GM12892 (cell line): ENCODE data around the gene RAPGEF5.

Experiments
- POLR2A ChIP-seq: IDR thresholded peaks from 2 replicates; pipeline ENCODE4 v1.6.1; 2011; ENCODE audit warnings: low read depth, low read length, control low read depth
- TAF1 ChIP-seq: IDR thresholded peaks from 2 replicates; pipeline ENCODE4 v1.6.1; 2011; ENCODE audit warnings: low read depth, mild to moderate bottlenecking, control low read depth, low read length, borderline replicate concordance

DNA sequence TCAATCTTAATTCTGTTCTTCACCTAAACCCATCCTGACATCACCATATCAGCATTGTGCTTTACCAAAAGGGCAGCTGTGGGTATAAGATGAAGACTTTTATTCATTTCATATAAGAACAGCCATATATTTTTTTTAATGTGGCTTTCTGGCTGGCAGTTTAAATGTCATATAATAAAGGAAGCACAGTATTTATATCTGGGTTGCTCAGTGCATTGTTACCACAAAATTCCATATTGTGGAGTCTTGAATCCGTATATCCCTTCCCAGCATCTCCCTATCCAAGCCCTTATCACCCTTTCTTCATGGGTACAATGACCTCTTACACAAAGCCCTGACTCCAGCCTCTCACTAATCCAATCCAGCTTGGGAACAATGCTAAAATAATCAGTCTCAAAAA, 125.8 kb downstream of the RAPGEF5 start:
- TF ChIP-seq TAF1: no peak
- TF ChIP-seq POLR2A: no peak
